ENCODE measurements around the gene ABCC10. TPM values are rescaled to one million over a fixed set of nuclear protein-coding genes. Genes with fewer than 3 reads are reported as not detected.

ABCC10 gene
- total RNA-seq, 1 experiment from 2014 or later, result 31.8 TPM

DNA sequence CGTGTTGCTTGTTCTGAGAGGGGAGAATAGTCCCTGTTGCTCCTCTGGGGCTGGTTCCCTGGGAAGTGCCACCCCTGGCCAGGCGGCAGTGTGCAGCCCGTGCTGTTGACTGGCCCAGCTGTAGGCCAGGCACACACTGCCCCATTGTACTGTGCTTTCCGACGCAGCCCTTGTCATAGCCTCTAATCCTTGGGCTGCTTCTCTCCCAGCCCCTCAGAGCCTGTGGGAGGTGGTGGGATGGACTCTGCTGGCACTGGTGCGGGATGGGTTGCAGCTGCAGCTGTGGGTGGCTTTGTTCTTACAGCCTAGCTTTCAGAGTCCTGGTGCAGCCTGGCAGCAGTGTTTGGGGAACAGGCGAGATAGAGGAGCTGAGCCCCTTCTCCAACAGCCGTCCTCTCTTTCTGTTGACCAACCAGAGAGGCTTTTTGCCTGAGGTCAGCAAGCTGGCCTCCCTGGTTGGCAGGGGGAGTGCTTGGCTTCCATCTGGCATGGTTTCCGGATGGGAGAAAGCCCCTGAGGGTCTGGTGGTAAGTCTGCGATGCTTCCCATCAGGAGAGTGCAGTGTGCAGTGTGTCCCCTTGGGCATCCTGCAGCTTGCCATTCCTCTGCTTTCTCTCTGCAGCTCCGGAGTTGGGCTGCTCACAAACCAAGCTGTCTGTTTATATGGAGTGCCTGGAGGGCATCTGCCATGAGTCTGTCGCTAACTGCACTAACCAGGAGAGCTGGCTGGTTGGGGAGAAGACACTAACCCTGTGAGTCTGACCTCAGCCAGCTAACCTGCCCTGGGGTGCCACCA, 62.1 kb downstream of the ABCC10 start:
- Histone ChIP-seq H2BK120ac (ENCODE audit: low read depth, low read length, poor library complexity, severe bottlenecking) (no peak overlapping the region), H3K9ac (ENCODE audit: extremely low read depth, insufficient read length, low read length) (no peak overlapping the region), H3K4ac (ENCODE audit: low read depth, low read length) (no peak overlapping the region), H2BK5ac (ENCODE audit: insufficient read length, low read length) (no peak overlapping the region), H2AK5ac (ENCODE audit: insufficient read length, low read length) (no peak overlapping the region), H3T11ph (ENCODE audit: low read length) (no peak overlapping the region), H4K20me1 (ENCODE audit: control insufficient read depth, insufficient read depth, insufficient read length) (no peaks in the 10 kb centered on the region), H3K56ac (ENCODE audit: insufficient read length, low read depth, low read length) (no peak overlapping the region), H3K18ac (ENCODE audit: insufficient read length, low read depth, low read length) (no peak overlapping the region), H3K23ac (ENCODE audit: insufficient read length, low read depth, low read length) (no peak overlapping the region), H2BK12ac (ENCODE audit: insufficient read length, low read depth, low read length) (no peak overlapping the region), H3K4me1 (ENCODE audit: insufficient read depth, low read length) (peaks cover 3% of the 10 kb centered on the region; the same call in 1 of the 2 replicates), H3K23me2 (ENCODE audit: insufficient read length, low read depth, low read length, poor library complexity, severe bottlenecking) (no peaks in the 10 kb centered on the region), H3K14ac (ENCODE audit: insufficient read depth, low read length) (no peak overlapping the region; the same call in 1 of the 2 replicates), H3K79me1 (ENCODE audit: insufficient read depth, low read depth, low read length, poor library complexity, severe bottlenecking) (peaks cover 16% of the 10 kb centered on the region), H4K8ac (replicated peaks; ENCODE audit: insufficient read length, low read depth, low read length) (no peak overlapping the region), H2AFZ (ENCODE audit: low read length) (no peak overlapping the region), H3K9me3 (ENCODE audit: control insufficient read depth, low read depth, low read length) (no peaks in the 10 kb centered on the region), H3K27me3 (ENCODE audit: insufficient read depth, low read length) (no peaks in the 10 kb centered on the region), H3K27ac (ENCODE audit: insufficient read length, low read depth, low read length) (no peak overlapping the region), H2BK20ac (ENCODE audit: low read depth, low read length, poor library complexity, severe bottlenecking) (no peak overlapping the region), H4K5ac (ENCODE audit: insufficient read length, low read depth, low read length) (no peak overlapping the region), H3K79me2 (ENCODE audit: insufficient read depth, low read length) (peaks cover 5% of the 10 kb centered on the region; the same call in 1 of the 2 replicates), H4K91ac (ENCODE audit: insufficient read length, low read depth, low read length) (no peak overlapping the region), H2BK15ac (ENCODE audit: low read depth, low read length) (no peak overlapping the region), H3K4me2 (ENCODE audit: insufficient read depth, insufficient read length, low read length) (no peak overlapping the region)
- H3K4me1 Mint-ChIP-seq, result peaks cover 18 to 23% of the 10 kb centered on the region in 2 experiments
- H3K27me3 Mint-ChIP-seq (ENCODE audit: low read depth), result no peaks in the 10 kb centered on the region
- no peak for DNase-seq
- H3K4me3 Mint-ChIP-seq, result peak overlapping the region in 1 of 2 experiments; percentile 48; a peak in 1 of 5 replicates
- H3K9me3 Mint-ChIP-seq, result no peaks in the 10 kb centered on the region
- peak overlapping the region; percentile 7 to 83 (median 78); a peak in 5 of 7 replicates for H3K27ac Mint-ChIP-seq
- H3K36me3 Mint-ChIP-seq (ENCODE audit: insufficient read depth in 1 of 3, low read depth in 3 of 3), result peaks cover 0 to 4% (median 0%) of the 10 kb centered on the region in 3 experiments; a peak in 3 of 7 replicates
- no CpG with 5 or more reads among the region's 12 CpGs for WGBS (ENCODE audit: extremely low coverage, insufficient read length, low lambda C conversion rate)
- no peak for TF ChIP-seq CTCF (conservative IDR thresholded peaks at IDR 0.05)
